HEK293 (cell line): Measurements from ENCODE around the gene GNAT1.
A peak's percentile ranks its signal among the peaks of the same experiment; 100 is the strongest.

Experiments
- BCL11A ChIP-seq: fragments of 450-650 bp; formaldehyde crosslinking; IDR thresholded peaks from 2 replicates; pipeline ENCODE4 v1.5.1; 2016; ENCODE audit warnings: low read depth, missing biosample characterization, missing genetic modification characterization
- GLI2 ChIP-seq: fragments of 450-650 bp; formaldehyde crosslinking; IDR thresholded peaks from 2 replicates; pipeline ENCODE4; 2017; ENCODE audit warnings: missing biosample characterization, missing genetic modification characterization, low read depth, borderline replicate concordance
- HOXD13 ChIP-seq: sonication (generic); formaldehyde crosslinking; IDR thresholded peaks from 2 replicates; pipeline ENCODE4 v1.8.0; 2022; ENCODE audit warnings: missing genetic modification reagents, borderline replicate concordance
- KLF9 ChIP-seq: fragments of 450-650 bp; formaldehyde crosslinking; IDR thresholded peaks from 2 replicates; pipeline ENCODE4 v1.5.1; 2016; ENCODE audit warnings: missing biosample characterization, missing genetic modification characterization, low read depth
- MYNN ChIP-seq: fragments of 450-650 bp; formaldehyde crosslinking; IDR thresholded peaks from 2 replicates; pipeline ENCODE4 v1.5.1; 2016; ENCODE audit warnings: missing biosample characterization, missing genetic modification characterization, borderline replicate concordance
- PATZ1 ChIP-seq: fragments of 450-650 bp; formaldehyde crosslinking; IDR thresholded peaks from 2 replicates; pipeline ENCODE4 v1.5.1; 2016; ENCODE audit warnings: missing biosample characterization, missing genetic modification characterization
- PBX3 ChIP-seq: sonication (generic); formaldehyde crosslinking; IDR thresholded peaks from 2 replicates; pipeline ENCODE4 v1.8.1; 2022; ENCODE audit warnings: mild to moderate bottlenecking, moderate library complexity, missing genetic modification reagents
- SALL2 ChIP-seq: fragments of 450-650 bp; formaldehyde crosslinking; IDR thresholded peaks from 2 replicates; pipeline ENCODE4 v1.5.0; 2017; ENCODE audit warnings: missing biosample characterization, mild to moderate bottlenecking, missing genetic modification characterization, borderline replicate concordance
- TRIM28 ChIP-seq: IDR thresholded peaks from 2 replicates; pipeline ENCODE4 v1.6.1; 2011; ENCODE audit warnings: low read length, control low read depth, borderline replicate concordance
- ZFHX2 ChIP-seq: fragments of 450-650 bp; formaldehyde crosslinking; conservative IDR thresholded peaks from 2 replicates; pipeline ENCODE4 v1.5.1; 2016; ENCODE audit warnings: missing biosample characterization, missing genetic modification characterization
- ZFP69B ChIP-seq: fragments of 450-650 bp; formaldehyde crosslinking; IDR thresholded peaks from 2 replicates; pipeline ENCODE4 v1.5.1; 2016; ENCODE audit warnings: missing biosample characterization, missing genetic modification characterization
- ZNF114 ChIP-seq: fragments of 450-650 bp; formaldehyde crosslinking; IDR thresholded peaks from 2 replicates; pipeline ENCODE4 v1.5.0; 2017; ENCODE audit warnings: missing biosample characterization, missing genetic modification characterization
- ZNF169 ChIP-seq: fragments of 450-650 bp; formaldehyde crosslinking; IDR thresholded peaks from 2 replicates; pipeline ENCODE4 v1.5.1; 2016; ENCODE audit warnings: missing biosample characterization, missing genetic modification characterization
- ZNF211 ChIP-seq: fragments of 450-650 bp; formaldehyde crosslinking; IDR thresholded peaks from 2 replicates; pipeline ENCODE4 v1.5.1; 2016; ENCODE audit warnings: low read depth, missing biosample characterization, missing genetic modification characterization
- ZNF221 ChIP-seq: fragments of 450-650 bp; formaldehyde crosslinking; IDR thresholded peaks from 2 replicates; pipeline ENCODE4 v1.5.1; 2017; ENCODE audit warnings: missing biosample characterization, missing genetic modification characterization, borderline replicate concordance
- ZNF311 ChIP-seq: fragments of 450-650 bp; formaldehyde crosslinking; IDR thresholded peaks from 2 replicates; pipeline ENCODE4 v1.5.1; 2017; ENCODE audit warnings: missing biosample characterization, missing genetic modification characterization, borderline replicate concordance
- ZNF324 ChIP-seq: fragments of 450-650 bp; formaldehyde crosslinking; IDR thresholded peaks from 2 replicates; pipeline ENCODE4 v1.5.1; 2016; ENCODE audit warnings: missing biosample characterization, missing genetic modification characterization
- ZNF335 ChIP-seq: fragments of 450-650 bp; formaldehyde crosslinking; conservative IDR thresholded peaks from 2 replicates; pipeline ENCODE4 v1.5.1; 2016; ENCODE audit warnings: missing biosample characterization, missing genetic modification characterization
- ZNF350 ChIP-seq: fragments of 450-650 bp; formaldehyde crosslinking; IDR thresholded peaks from 2 replicates; pipeline ENCODE4 v1.5.0; 2017; ENCODE audit warnings: missing biosample characterization, mild to moderate bottlenecking, missing genetic modification characterization
- ZNF366 ChIP-seq: fragments of 450-650 bp; formaldehyde crosslinking; conservative IDR thresholded peaks from 2 replicates; pipeline ENCODE4 v1.5.1; 2016; ENCODE audit warnings: missing biosample characterization, missing genetic modification characterization
- ZNF37A ChIP-seq: fragments of 450-650 bp; IDR thresholded peaks from 2 replicates; pipeline ENCODE4 v1.5.1; 2018; ENCODE audit warnings: missing biosample characterization, missing genetic modification characterization
- ZNF394 ChIP-seq: fragments of 450-650 bp; formaldehyde crosslinking; IDR thresholded peaks from 2 replicates; pipeline ENCODE4 v1.5.1; 2016; ENCODE audit warnings: missing biosample characterization, missing genetic modification characterization, mild to moderate bottlenecking, moderate library complexity, borderline replicate concordance
- ZNF398 ChIP-seq: fragments of 450-650 bp; formaldehyde crosslinking; IDR thresholded peaks from 2 replicates; pipeline ENCODE4 v1.5.1; 2017; ENCODE audit warnings: missing biosample characterization, missing genetic modification characterization
- ZNF416 ChIP-seq: fragments of 450-650 bp; formaldehyde crosslinking; IDR thresholded peaks from 2 replicates; pipeline ENCODE4 v1.5.1; 2016; ENCODE audit warnings: missing biosample characterization, missing genetic modification characterization
- ZNF423 ChIP-seq: fragments of 450-650 bp; formaldehyde crosslinking; IDR thresholded peaks from 2 replicates; pipeline ENCODE4 v1.5.1; 2016; ENCODE audit warnings: missing biosample characterization, missing genetic modification characterization
- ZNF473 ChIP-seq: fragments of 450-650 bp; formaldehyde crosslinking; IDR thresholded peaks from 2 replicates; pipeline ENCODE4 v1.5.1; 2017; ENCODE audit warnings: missing biosample characterization, missing genetic modification characterization
- ZNF488 ChIP-seq: fragments of 450-650 bp; formaldehyde crosslinking; IDR thresholded peaks from 2 replicates; pipeline ENCODE4 v1.5.1; 2016; ENCODE audit warnings: missing biosample characterization, missing genetic modification characterization
- ZNF521 ChIP-seq: fragments of 450-650 bp; formaldehyde crosslinking; IDR thresholded peaks from 2 replicates; pipeline ENCODE4 v1.5.1; 2017; ENCODE audit warnings: missing biosample characterization, mild to moderate bottlenecking, missing genetic modification characterization
- ZNF548 ChIP-seq: fragments of 450-650 bp; formaldehyde crosslinking; IDR thresholded peaks from 2 replicates; pipeline ENCODE4 v1.5.1; 2016; ENCODE audit warnings: missing biosample characterization, missing genetic modification characterization
- ZNF621 ChIP-seq: fragments of 450-650 bp; formaldehyde crosslinking; IDR thresholded peaks from 2 replicates; pipeline ENCODE4 v1.5.1; 2017; ENCODE audit warnings: missing biosample characterization, missing genetic modification characterization
- ZNF654 ChIP-seq: fragments of 450-650 bp; formaldehyde crosslinking; IDR thresholded peaks from 2 replicates; pipeline ENCODE4 v1.5.1; 2016; ENCODE audit warnings: low read depth, missing biosample characterization, missing genetic modification characterization
- ZNF677 ChIP-seq: fragments of 450-650 bp; IDR thresholded peaks from 2 replicates; pipeline ENCODE4 v1.5.0; 2018; ENCODE audit warnings: missing biosample characterization, mild to moderate bottlenecking, missing genetic modification characterization, moderate library complexity
- ZNF777 ChIP-seq: fragments of 450-650 bp; formaldehyde crosslinking; IDR thresholded peaks from 2 replicates; pipeline ENCODE4 v1.5.1; 2017; ENCODE audit warnings: missing biosample characterization, missing genetic modification characterization, borderline replicate concordance
- ZSCAN4 ChIP-seq: fragments of 450-650 bp; formaldehyde crosslinking; IDR thresholded peaks from 2 replicates; pipeline ENCODE4 v1.5.1; 2017; ENCODE audit warnings: missing biosample characterization, missing genetic modification characterization

Gene GNAT1

GRCh38 chr3:50227390-50228183 lies 36.2 kb downstream of the GNAT1 start (continued):
- TF ChIP-seq SALL2 (tag by site-specific recombination) (no peak), PATZ1 (tag by site-specific recombination) (0 out of 2 replicates have a peak, but pooled peaks have one; percentile 59), ZNF114 (tag by site-specific recombination) (no peak), PBX3 (CRISPR knock-in tag) (no peak), TRIM28 (no peak), ZNF324 (tag by site-specific recombination) (0 out of 2 replicates have a peak, but pooled peaks have one; percentile 48), ZNF394 (tag by site-specific recombination) (no peak), BCL11A (no peak), ZNF366 (tag by site-specific recombination) (peak; percentile 56; the same call in 1 of the 2 replicates), ZNF211 (no peak), ZFP69B (tag by site-specific recombination) (no peak), ZNF677 (tag by site-specific recombination) (no peak), ZNF335 (tag by site-specific recombination) (peak; percentile 24), ZNF221 (tag by site-specific recombination) (no peak), ZFHX2 (peak; percentile 92), ZNF621 (tag by site-specific recombination) (no peak), ZSCAN4 (tag by site-specific recombination) (no peak), ZNF654 (peak; percentile 21; the same call in 1 of the 2 replicates), ZNF350 (no peak), HOXD13 (no peak), ZNF37A (tag by site-specific recombination) (no peak), ZNF416 (tag by site-specific recombination) (no peak), GLI2 (tag by site-specific recombination) (no peak), ZNF777 (tag by site-specific recombination) (no peak), ZNF169 (tag by site-specific recombination) (no peak), ZNF521 (tag by site-specific recombination) (no peak), ZNF423 (tag by site-specific recombination) (peak; percentile 83; the same call in 1 of the 2 replicates), ZNF311 (tag by site-specific recombination) (no peak), ZNF548 (no peak), MYNN (tag by site-specific recombination) (no peak), ZNF473 (tag by site-specific recombination) (no peak), ZNF488 (tag by site-specific recombination) (no peak), ZNF398 (peak; percentile 94), KLF9 (peak; percentile 71)
